Testis (tissue), 3 donors: ENCODE results near the gene IL1RL1. TPM values are rescaled to one million over a fixed set of nuclear protein-coding genes. Genes with fewer than 3 reads are reported as not detected.

Source experiments
- DNase-seq: peaks from one replicate; pipeline ENCODE4 v3.0.0-alpha.2; 2019
- H3K27ac ChIP-seq, 2 donors: fragments of 200-600 bp; sonication (generic); one replicate each; pipeline ENCODE4 v1.5.1; 2019
- H3K27me3 ChIP-seq: fragments of 200-600 bp; sonication (generic); one replicate; pipeline ENCODE4 v1.5.1; 2019
- H3K36me3 ChIP-seq: fragments of 200-600 bp; sonication (generic); one replicate; pipeline ENCODE4 v1.5.1; 2017; ENCODE audit warnings: low read depth; ENCODE audit errors: missing control alignments
- H3K4me1 ChIP-seq: fragments of 200-600 bp; sonication (generic); one replicate; pipeline ENCODE4 v1.5.1; 2019
- H3K4me3 ChIP-seq, 2 donors: fragments of 200-600 bp; sonication (generic); one replicate each; pipeline ENCODE4 v1.5.1; 2017 to 2019
- H3K9me3 ChIP-seq: fragments of 200-600 bp; sonication (generic); one replicate; pipeline ENCODE4 v1.5.1; 2017
- CTCF ChIP-seq, 3 experiments: fragments of 450-650 bp in 2 of 3; fragments of 200-600 bp in 1 of 3; sonication (generic) in 1 of 3; IDR thresholded peaks; one replicate each; pipeline ENCODE4 v1.5.1; 2016 to 2019; ENCODE audit warnings: antibody characterized with exemption in 3 of 3, mild to moderate bottlenecking in 2 of 3, moderate library complexity in 1 of 3
- POLR2A ChIP-seq: fragments of 450-650 bp; IDR thresholded peaks from one replicate; pipeline ENCODE4 v1.6.1; 2017; ENCODE audit warnings: antibody characterized with exemption, mild to moderate bottlenecking, moderate library complexity
- WGBS, 2 donors: methylation state at CpG; one replicate each; pipeline ENCODE4 v1.1.5; 2018; 5-methylcytosine and 5-hydroxymethylcytosine counted together
- intact Hi-C: fragments of 100-400 bp; cut with DNase I; formaldehyde crosslinking; loops from one replicate; pipeline ENCODE4 v1.15.1; 2023; ENCODE audit warnings: low total_unique reads
- polyA plus RNA-seq: library from polyadenylated mRNA; stranded (reverse); fragments of 350-450 nt; fragmentation: Illumina TruSeq; extraction: RNeasy Lipid Tissue Mini Kit (QIAGEN cat#74804); gene quantifications from one replicate; pipeline ENCODE4 v1.2.3, GENCODE V29; 2014; ENCODE audit warnings: low read depth, low replicate concordance; ENCODE audit not compliant: insufficient read depth
- total RNA-seq, 2 donors: library from RNA; depleted of rRNA; stranded (reverse); fragments of >200 nt; gene quantifications; one replicate each; pipeline ENCODE4 v1.2.3, GENCODE V29; 2016

Gene IL1RL1
- total and polyA plus RNA-seq, 3 donors from 2014 or later = 0.78 to 5.8 (median 1.0) TPM

GRCh38 chr2:102387763-102388546 is 76.6 kb downstream of the IL1RL1 start:
- TF ChIP-seq CTCF (IDR thresholded peaks at IDR 0.05) (no peak), POLR2A (no peak)
- Histone ChIP-seq H3K4me3 (no peak overlapping the region), H3K27ac (no peak overlapping the region), H3K9me3 (no peaks in the 10 kb centered on the region), H3K27me3 (no peaks in the 10 kb centered on the region), H3K36me3 (no peaks in the 10 kb centered on the region), H3K4me1 (no peaks in the 10 kb centered on the region)
- WGBS, 2 donors = 89 to 94% methylated on average over 7 of the region's 7 CpGs
- intact Hi-C loops = no loop called here
- no peak for DNase-seq

- Histone ChIP-seq H3K27me3 (no peaks in the 10 kb centered on the region), H3K27ac (no peak overlapping the region), H3K36me3 (no peaks in the 10 kb centered on the region), H3K4me1 (no peaks in the 10 kb centered on the region), H3K9me3 (no peaks in the 10 kb centered on the region), H3K4me3 (no peak overlapping the region)
- DNase-seq = no peak
- TF ChIP-seq CTCF (IDR thresholded peaks at IDR 0.05) = no peak
- no peak for TF ChIP-seq POLR2A
- intact Hi-C loops = no loop called here
- WGBS, 2 donors = 80 to 81% methylated on average over 2 of the region's 2 CpGs
These were observed 80.2 kb downstream of the IL1RL1 start for GRCh38 chr2:102391565-102391964.

GRCh38 chr2:102392096-102392495 is 80.7 kb downstream of the IL1RL1 start:
- H3K4me3 ChIP-seq = no peak overlapping the region
- no peaks in the 10 kb centered on the region for H3K4me1 ChIP-seq
- no peaks in the 10 kb centered on the region for H3K27me3 ChIP-seq
- no peaks in the 10 kb centered on the region for H3K36me3 ChIP-seq
- DNase-seq = no peak
- H3K9me3 ChIP-seq = no peaks in the 10 kb centered on the region
- intact Hi-C loops = no loop called here
- 72 to 92% methylated on average over 3 of the region's 3 CpGs for WGBS, 2 donors
- no peak overlapping the region for H3K27ac ChIP-seq
- no peak for TF ChIP-seq POLR2A
- no peak for TF ChIP-seq CTCF (IDR thresholded peaks at IDR 0.05)

GRCh38 chr2:102392942-102393341 is 81.6 kb downstream of the IL1RL1 start:
- no peak for DNase-seq
- no peak overlapping the region for H3K27ac ChIP-seq
- no peak for TF ChIP-seq CTCF (IDR thresholded peaks at IDR 0.05)
- TF ChIP-seq POLR2A = no peak
- WGBS, 2 donors = 47 to 89% methylated on average over 1 of the region's 1 CpG
- H3K36me3 ChIP-seq = no peaks in the 10 kb centered on the region
- no peaks in the 10 kb centered on the region for H3K27me3 ChIP-seq
- intact Hi-C loops = no loop called here
- no peak overlapping the region for H3K4me3 ChIP-seq
- H3K4me1 ChIP-seq = no peaks in the 10 kb centered on the region
- no peaks in the 10 kb centered on the region for H3K9me3 ChIP-seq

- intact Hi-C loops = no loop called here
- WGBS, 2 donors = 45 to 67% methylated on average over 2 of the region's 2 CpGs
- no peak for DNase-seq
- Histone ChIP-seq H3K27me3 (no peaks in the 10 kb centered on the region), H3K36me3 (no peaks in the 10 kb centered on the region), H3K4me3 (no peak overlapping the region), H3K27ac (no peak overlapping the region), H3K9me3 (no peaks in the 10 kb centered on the region), H3K4me1 (no peaks in the 10 kb centered on the region)
- TF ChIP-seq CTCF (IDR thresholded peaks at IDR 0.05) (no peak), POLR2A (no peak)
These were observed 84.6 kb downstream of the IL1RL1 start for GRCh38 chr2:102396012-102396411.
